K562 (cell line): Measurements from ENCODE around the gene LTO1. TPM values are rescaled to one million over a fixed set of nuclear protein-coding genes. Genes with fewer than 3 reads are reported as not detected.

Source experiments
- BCL6 ChIP-seq: fragments of 250-450 bp; sonication (Bioruptor Pico); IDR thresholded peaks from 2 replicates; pipeline ENCODE4 v1.4.0; 2020
- CBX1 ChIP-seq: sonication (generic); IDR thresholded peaks from 2 replicates; pipeline ENCODE4 v1.6.1; 2016; ENCODE audit warnings: antibody characterized with exemption, low read depth, mild to moderate bottlenecking
- CBX8 ChIP-seq: fragments of 200-600 bp; sonication (generic); IDR thresholded peaks from 2 replicates; pipeline ENCODE4 v1.6.1; 2012; ENCODE audit warnings: borderline replicate concordance, mixed run types, low read depth, mild to moderate bottlenecking, moderate library complexity, mixed read lengths, low read length, control low read depth, inconsistent platforms; ENCODE audit not compliant: poor library complexity, severe bottlenecking; ENCODE audit errors: extremely low read depth
- COPS2 ChIP-seq: fragments of 450-650 bp; conservative IDR thresholded peaks from 2 replicates; pipeline ENCODE4 v1.6.1; 2016; ENCODE audit warnings: mild to moderate bottlenecking, moderate library complexity
- CREB1 ChIP-seq, 2 experiments: sonication (generic) in 1 of 2; formaldehyde crosslinking in 1 of 2; IDR thresholded peaks; 2 replicates each; pipeline versions ENCODE4 v1.6.1 to v1.8.0; 2012 to 2022; ENCODE audit warnings: inconsistent platforms in 1 of 2, mild to moderate bottlenecking in 1 of 2, missing genetic modification reagents in 1 of 2, moderate library complexity in 1 of 2
- DEAF1 ChIP-seq: fragments of 450-650 bp; formaldehyde crosslinking; IDR thresholded peaks from 2 replicates; pipeline ENCODE4 v1.4.0; 2020; ENCODE audit warnings: mild to moderate bottlenecking, moderate library complexity
- GABPB1 ChIP-seq: sonication (generic); formaldehyde crosslinking; IDR thresholded peaks from 2 replicates; pipeline ENCODE4 v1.8.0; 2022; ENCODE audit warnings: mild to moderate bottlenecking, missing genetic modification reagents
- KDM1A ChIP-seq, 2 experiments: fragments of 450-650 bp; IDR thresholded peaks; 2 replicates each; pipeline ENCODE4 v1.6.1; 2016; ENCODE audit warnings: mild to moderate bottlenecking in 2 of 2
- NR2C2 ChIP-seq, 2 experiments: fragments of 200-800 bp in 1 of 2; sonication (Bioruptor generic) in 1 of 2; sonication (generic) in 1 of 2; formaldehyde crosslinking in 1 of 2; IDR thresholded peaks; 2 replicates each; pipeline versions ENCODE4 v1.6.1 to v1.8.0; 2016 to 2022; ENCODE audit warnings: mild to moderate bottlenecking in 1 of 2, missing compliant biosample characterization in 1 of 2, missing genetic modification characterization in 1 of 2, missing genetic modification reagents in 1 of 2
- POLR2AphosphoS5 ChIP-seq: IDR thresholded peaks from 2 replicates; pipeline ENCODE4 v1.6.1; 2011; ENCODE audit warnings: mild to moderate bottlenecking, low read depth, low read length, moderate library complexity; ENCODE audit not compliant: control insufficient read depth, insufficient read depth
- RAD21 ChIP-seq, 2 experiments: fragments of 250-450 bp in 1 of 2; fragments of 450-650 bp in 1 of 2; sonication (Bioruptor Pico) in 1 of 2; formaldehyde crosslinking in 1 of 2; IDR thresholded peaks in 1 of 2; conservative IDR thresholded peaks in 1 of 2; 2 replicates each; pipeline versions ENCODE4 v1.4.0 to v1.8.0; 2020 to 2022; ENCODE audit warnings: mild to moderate bottlenecking in 2 of 2, moderate library complexity in 1 of 2
- RB1 ChIP-seq: fragments of 450-650 bp; IDR thresholded peaks from 2 replicates; pipeline ENCODE4 v1.6.1; 2017; ENCODE audit warnings: low read depth, mild to moderate bottlenecking
- RFX5 ChIP-seq: IDR thresholded peaks from 2 replicates; pipeline ENCODE4 v1.6.1; 2011; ENCODE audit warnings: low read depth, mild to moderate bottlenecking, improper control_type of control experiment, low read length
- SMAD2 ChIP-seq: fragments of 150-350 bp; IDR thresholded peaks from 2 replicates; pipeline ENCODE4 v1.6.1; 2014; ENCODE audit warnings: low read depth, mild to moderate bottlenecking, low read length
- SP1 ChIP-seq: sonication (generic); formaldehyde crosslinking; IDR thresholded peaks from 2 replicates; pipeline ENCODE4 v1.8.1; 2022; ENCODE audit warnings: mild to moderate bottlenecking, missing genetic modification reagents
- TCF7 ChIP-seq: sonication (generic); IDR thresholded peaks from 2 replicates; pipeline ENCODE4 v1.6.1; 2016; ENCODE audit warnings: antibody characterized with exemption, borderline replicate concordance
- TFAM ChIP-seq: fragments of 250-450 bp; sonication (Bioruptor Pico); conservative IDR thresholded peaks from 2 replicates; pipeline ENCODE4 v1.5.0; 2021; ENCODE audit warnings: mild to moderate bottlenecking, moderate library complexity
- UBTF ChIP-seq, 2 experiments: IDR thresholded peaks; 2 replicates each; pipeline ENCODE4 v1.6.1; 2012; ENCODE audit warnings: improper control_type of control experiment in 2 of 2, low read depth in 2 of 2, low read length in 2 of 2, borderline replicate concordance in 1 of 2
- YY1 ChIP-seq, 3 experiments: IDR thresholded peaks; 2 replicates each; pipeline ENCODE4 v1.6.1; 2011; ENCODE audit warnings: low read length in 2 of 3, mild to moderate bottlenecking in 2 of 3, moderate library complexity in 2 of 3, borderline replicate concordance in 1 of 3, control low read depth in 1 of 3, low read depth in 1 of 3; ENCODE audit not compliant: insufficient read depth in 3 of 3, insufficient replicate concordance in 2 of 3, control insufficient read depth in 1 of 3, insufficient read length in 1 of 3; ENCODE audit errors: extremely low read depth in 1 of 3
- ZNF175 ChIP-seq: fragments of 200-800 bp; sonication (Bioruptor generic); IDR thresholded peaks from 2 replicates; pipeline ENCODE4 v1.6.1; 2016; ENCODE audit warnings: low read depth, mild to moderate bottlenecking, missing genetic modification characterization, missing compliant biosample characterization
- ZNF23 ChIP-seq: fragments of 250-450 bp; sonication (Bioruptor Pico); IDR thresholded peaks from 2 replicates; pipeline ENCODE4 v1.4.0; 2020; ENCODE audit warnings: mild to moderate bottlenecking
- ZNF239 ChIP-seq: fragments of 250-450 bp; sonication (Bioruptor Pico); IDR thresholded peaks from 2 replicates; pipeline ENCODE4 v1.4.0; 2020; ENCODE audit warnings: mild to moderate bottlenecking
- ZNF263 ChIP-seq: sonication (generic); formaldehyde crosslinking; IDR thresholded peaks from 2 replicates; pipeline ENCODE4 v1.8.0; 2022; ENCODE audit warnings: mild to moderate bottlenecking, missing genetic modification reagents, borderline replicate concordance
- polyA plus RNA-seq, 8 experiments: library from polyadenylated mRNA; depleted of rRNA in 4 of 8; stranded (reverse) in 5 of 8; unstranded in 3 of 8; fragments of >200 nt; fragmentation: Nextera tagmentation in 2 of 8; fragmentation: Illumina TruSeq in 1 of 8; extraction: Ambion mirVana in 2 of 8; extraction: Trizol in 1 of 8; gene quantifications; 2 replicates each; pipeline versions ENCODE4 v1.2.1 to v1.2.3, GENCODE V29; 2011 to 2014; ENCODE audit warnings: inconsistent platforms in 1 of 8, missing spikeins in 1 of 8
- total RNA-seq, 7 experiments: library from RNA; depleted of rRNA in 6 of 7; stranded (reverse); fragments of >200 nt in 6 of 7; fragmentation: Illumina TruSeq in 2 of 7; extraction: Trizol in 2 of 7; gene quantifications; 2 replicates each; pipeline versions ENCODE4 v1.2.1 to v1.2.3, GENCODE V29; 2011 to 2021; ENCODE audit warnings: low replicate concordance in 1 of 7

LTO1 gene
- total and polyA plus RNA-seq, 9 of the 15 experiments (the other 6 are each of a cell fraction or from before 2014, with no cell fraction given) = 2.6 to 43.4 (median 19.1) TPM

GRCh38 chr11:69640995-69641581 lies 34.1 kb downstream of the LTO1 start, which contains the start of gene CCND1 (continued):
- peak; percentile 81 for TF ChIP-seq POLR2AphosphoS5
- peak; percentile 18 to 44; a peak in 1 of 4 replicates for TF ChIP-seq RAD21 (CRISPR knock-in tag; conservative IDR thresholded peaks at IDR 0.05 in 1 of 2, IDR thresholded peaks at IDR 0.05 in 1 of 2)
- peak; percentile 63 for TF ChIP-seq RB1
- TF ChIP-seq SP1 (CRISPR knock-in tag) = peak; percentile 41; the same call in 1 of the 2 replicates
- TF ChIP-seq GABPB1 (CRISPR knock-in tag) = peak; percentile 62; the same call in 1 of the 2 replicates
- no peak for TF ChIP-seq TFAM
- peak in 1 of 3 experiments; percentile 26 for TF ChIP-seq YY1 (IDR thresholded peaks at IDR 0.05; ENCODE audit: borderline replicate concordance in 1 of 3, control insufficient read depth in 1 of 3, extremely low read depth in 1 of 3, insufficient read depth in 3 of 3, insufficient read length in 1 of 3, insufficient replicate concordance in 2 of 3, low read depth in 1 of 3, low read length in 2 of 3)
- peak in 1 of 2 experiments; percentile 70; a peak in 1 of 4 replicates for TF ChIP-seq UBTF (IDR thresholded peaks at IDR 0.05; ENCODE audit: borderline replicate concordance in 1 of 2, low read depth in 2 of 2, low read length in 2 of 2)
- TF ChIP-seq TCF7 = no peak
- no peak for TF ChIP-seq ZNF23 (CRISPR knock-in tag)
- TF ChIP-seq ZNF263 (CRISPR knock-in tag) = no peak
- no peak for TF ChIP-seq ZNF239 (CRISPR knock-in tag)
- TF ChIP-seq NR2C2 (CRISPR knock-in tag; IDR thresholded peaks at IDR 0.05) = 0 out of 2 replicates have a peak, but pooled peaks have one; percentile 49
- no peak for TF ChIP-seq NR2C2 (tag; IDR thresholded peaks at IDR 0.05)
- TF ChIP-seq KDM1A (IDR thresholded peaks at IDR 0.05) = no peak
- peak; percentile 48; the same call in 1 of the 2 replicates for TF ChIP-seq CREB1 (IDR thresholded peaks at IDR 0.05)
- peak; percentile 62 for TF ChIP-seq CREB1 (CRISPR knock-in tag; IDR thresholded peaks at IDR 0.05)
- no peak for TF ChIP-seq CBX1
- TF ChIP-seq CBX8 = no peak
- TF ChIP-seq COPS2 = no peak
- TF ChIP-seq BCL6 (CRISPR knock-in tag) = no peak
- no peak for TF ChIP-seq DEAF1
- TF ChIP-seq RFX5 = peak; percentile 83
- TF ChIP-seq ZNF175 (CRISPR knock-in tag) = 0 out of 2 replicates have a peak, but pooled peaks have one; percentile 28
- no peak for TF ChIP-seq SMAD2
